Measurements from ENCODE around the gene UXS1. TPM values are rescaled to one million over a fixed set of nuclear protein-coding genes. Genes with fewer than 3 reads are reported as not detected.

UXS1 gene
- total RNA-seq, 4 donors from 2014 or later = 23.5 to 40.4 (median 33.1) TPM

DNA sequence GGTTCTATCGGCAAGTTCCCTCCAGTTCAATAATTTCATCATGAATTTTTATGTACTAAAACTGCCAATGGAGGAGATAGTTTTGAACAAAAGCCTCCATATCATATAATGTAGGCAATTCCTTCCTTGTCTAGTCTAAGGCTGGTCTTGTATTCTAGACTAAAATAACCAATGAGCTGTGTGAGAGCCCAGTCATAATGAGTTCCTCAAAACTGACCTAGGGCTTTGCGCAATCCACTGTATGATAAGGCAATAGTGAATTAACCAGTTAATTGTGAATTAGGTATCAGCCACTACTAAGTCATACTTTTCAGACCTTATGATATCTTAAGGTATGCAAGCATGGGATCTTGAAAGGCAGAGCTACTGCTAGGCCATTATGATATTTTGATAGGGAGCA is 7.6 kb upstream of the UXS1 start:
- Histone ChIP-seq H3K4me3 (no peak overlapping the region), H3K9me3 (no peaks in the 10 kb centered on the region), H3K4me1 (peaks cover 0 to 4% (median 0%) of the 10 kb centered on the region in 3 donors), H3K36me3 (no peaks in the 10 kb centered on the region), H3K27me3 (no peaks in the 10 kb centered on the region), H3K27ac (no peak overlapping the region)
- DNase-seq = no peak
- WGBS, 2 donors = 62 to 75% methylated on average over 2 of the region's 2 CpGs
- no peak for TF ChIP-seq POLR2A (IDR thresholded peaks at IDR 0.05)
- TF ChIP-seq, protein P1, sequence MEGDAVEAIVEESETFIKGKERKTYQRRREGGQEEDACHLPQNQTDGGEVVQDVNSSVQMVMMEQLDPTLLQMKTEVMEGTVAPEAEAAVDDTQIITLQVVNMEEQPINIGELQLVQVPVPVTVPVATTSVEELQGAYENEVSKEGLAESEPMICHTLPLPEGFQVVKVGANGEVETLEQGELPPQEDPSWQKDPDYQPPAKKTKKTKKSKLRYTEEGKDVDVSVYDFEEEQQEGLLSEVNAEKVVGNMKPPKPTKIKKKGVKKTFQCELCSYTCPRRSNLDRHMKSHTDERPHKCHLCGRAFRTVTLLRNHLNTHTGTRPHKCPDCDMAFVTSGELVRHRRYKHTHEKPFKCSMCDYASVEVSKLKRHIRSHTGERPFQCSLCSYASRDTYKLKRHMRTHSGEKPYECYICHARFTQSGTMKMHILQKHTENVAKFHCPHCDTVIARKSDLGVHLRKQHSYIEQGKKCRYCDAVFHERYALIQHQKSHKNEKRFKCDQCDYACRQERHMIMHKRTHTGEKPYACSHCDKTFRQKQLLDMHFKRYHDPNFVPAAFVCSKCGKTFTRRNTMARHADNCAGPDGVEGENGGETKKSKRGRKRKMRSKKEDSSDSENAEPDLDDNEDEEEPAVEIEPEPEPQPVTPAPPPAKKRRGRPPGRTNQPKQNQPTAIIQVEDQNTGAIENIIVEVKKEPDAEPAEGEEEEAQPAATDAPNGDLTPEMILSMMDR (IDR thresholded peaks at IDR 0.05) = no peak
- intact Hi-C loops (cut with DNase I) = no loop called here

DNA sequence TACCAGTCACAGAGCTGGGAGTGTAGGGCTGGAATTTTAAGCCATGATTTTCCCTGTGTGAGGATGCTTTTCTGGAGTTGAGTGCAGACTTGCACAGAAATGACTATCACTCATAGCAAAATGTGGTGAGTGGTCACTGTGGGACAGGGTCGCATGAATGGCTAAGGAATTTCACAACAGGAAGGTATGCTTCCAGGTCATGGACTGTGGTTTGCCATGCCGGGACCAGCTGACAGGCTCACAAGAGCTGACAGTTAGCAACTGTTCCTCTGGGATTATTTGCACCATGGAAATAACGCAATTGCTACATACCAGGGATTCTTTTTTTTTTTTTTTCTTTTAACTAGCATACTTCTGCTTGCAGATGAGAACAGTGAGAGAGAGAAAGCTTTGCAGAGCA is 3.8 kb upstream of the UXS1 start:
- 13 to 38% methylated on average over 3 of the region's 3 CpGs for WGBS, 2 donors
- DNase-seq = no peak
- Histone ChIP-seq H3K36me3 (no peaks in the 10 kb centered on the region), H3K4me1 (peaks cover 0 to 21% (median 6%) of the 10 kb centered on the region in 3 donors), H3K27ac (no peak overlapping the region), H3K4me3 (no peak overlapping the region), H3K9me3 (no peaks in the 10 kb centered on the region), H3K27me3 (peaks cover 0 to 7% (median 0%) of the 10 kb centered on the region in 4 donors)
- TF ChIP-seq, protein P1 (IDR thresholded peaks at IDR 0.05) = no peak
- no peak for TF ChIP-seq POLR2A (IDR thresholded peaks at IDR 0.05)
- intact Hi-C loops (cut with DNase I) = no loop called here

DNA sequence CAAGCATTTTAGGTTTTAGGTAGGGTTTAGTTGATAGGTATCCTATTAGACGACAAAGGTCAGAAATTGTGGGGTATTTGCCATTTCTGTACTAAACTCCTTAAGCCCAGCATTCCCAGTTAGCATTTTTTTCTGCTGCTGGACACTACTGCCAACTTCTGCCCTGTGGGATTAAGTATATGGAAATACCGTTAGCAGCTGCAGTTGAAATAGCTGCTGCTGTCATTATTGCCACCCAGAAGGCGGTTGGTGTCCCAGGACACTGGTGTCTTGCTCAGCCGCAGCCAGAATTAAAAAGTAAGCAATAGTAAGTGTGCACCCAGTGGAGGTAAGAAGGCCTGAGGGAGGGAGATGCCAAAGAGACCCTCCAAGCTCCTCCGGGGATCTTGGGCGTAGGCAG is 1.9 kb upstream of the UXS1 start:
- Histone ChIP-seq H3K9me3 (no peaks in the 10 kb centered on the region), H3K4me1 (peaks cover 0 to 40% (median 15%) of the 10 kb centered on the region in 3 donors), H3K27me3 (peaks cover 0 to 7% (median 0%) of the 10 kb centered on the region in 4 donors), H3K27ac (peak overlapping the region in 1 of 4 donors; percentile 94), H3K4me3 (no peak overlapping the region), H3K36me3 (no peaks in the 10 kb centered on the region)
- intact Hi-C loops (cut with DNase I) = no loop called here
- 66 to 76% methylated on average over 6 of the region's 6 CpGs for WGBS, 2 donors
- DNase-seq = no peak
- no peak for TF ChIP-seq POLR2A (IDR thresholded peaks at IDR 0.05)
- TF ChIP-seq, protein P1 (IDR thresholded peaks at IDR 0.05) = no peak

DNA sequence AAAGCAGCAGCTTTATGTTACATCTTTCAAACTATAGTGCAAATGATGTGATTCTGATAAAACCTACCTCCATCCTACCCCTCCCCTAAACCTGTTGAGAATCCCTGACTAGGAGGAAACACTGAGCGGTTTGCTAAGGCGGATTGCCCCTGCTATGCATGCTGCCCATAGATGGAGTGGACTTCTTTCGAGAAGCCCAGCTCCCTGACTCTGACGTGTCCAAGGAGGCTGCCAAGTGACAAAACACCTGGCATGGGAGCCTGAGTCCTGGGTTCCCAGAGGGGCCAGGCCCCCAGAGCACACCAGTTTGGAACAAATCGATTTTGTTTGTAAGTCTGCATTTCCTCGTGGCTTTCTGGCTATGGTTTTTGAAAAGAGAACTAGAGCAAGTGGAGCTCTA is 1.4 kb upstream of the UXS1 start:
- WGBS, 2 donors = 64 to 82% methylated on average over 3 to 6 of the region's 6 CpGs
- DNase-seq = no peak
- TF ChIP-seq, protein P1 (IDR thresholded peaks at IDR 0.05) = no peak
- no peak for TF ChIP-seq POLR2A (IDR thresholded peaks at IDR 0.05)
- Histone ChIP-seq H3K4me1 (peaks cover 0 to 45% (median 15%) of the 10 kb centered on the region in 3 donors), H3K27ac (peak overlapping the region in 1 of 4 donors; percentile 94), H3K36me3 (no peaks in the 10 kb centered on the region), H3K9me3 (no peaks in the 10 kb centered on the region), H3K4me3 (no peak overlapping the region), H3K27me3 (peaks cover 0 to 7% (median 0%) of the 10 kb centered on the region in 4 donors)
- intact Hi-C loops (cut with DNase I) = no loop called here

DNA sequence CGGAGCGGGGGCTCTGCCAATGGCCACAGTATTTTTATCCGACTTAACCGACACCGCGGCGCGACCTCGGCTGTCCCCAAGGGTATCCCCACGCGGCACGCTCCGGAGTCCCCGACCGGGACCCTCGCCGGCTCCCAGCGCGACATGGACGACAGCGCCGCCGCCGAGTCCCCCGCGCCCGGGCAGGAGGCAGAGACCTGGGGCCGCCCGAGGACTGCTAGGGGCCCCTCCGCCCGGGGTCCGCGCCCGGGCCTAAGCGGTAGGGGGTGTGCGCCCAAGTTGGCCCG is 468 bp downstream of the UXS1 start:
- DNase-seq = no peak
- 0% methylated on average over 2 of the region's 37 CpGs; no CpG with 5 or more reads in 1 of the 2 donors for WGBS, 2 donors

More for the DNA sequence above, 468 bp downstream of the UXS1 start:
- Histone ChIP-seq H3K4me1 (peaks cover 0 to 61% (median 15%) of the 10 kb centered on the region in 3 donors), H3K9me3 (no peaks in the 10 kb centered on the region), H3K36me3 (no peaks in the 10 kb centered on the region), H3K27ac (peak overlapping the region; percentile 85 to 94 (median 91)), H3K27me3 (peaks cover 0 to 7% (median 0%) of the 10 kb centered on the region in 4 donors), H3K4me3 (peak overlapping the region; percentile 69 to 99 (median 93))
- intact Hi-C loops (cut with DNase I) = no loop called here
- TF ChIP-seq POLR2A (IDR thresholded peaks at IDR 0.05) = no peak
- TF ChIP-seq, protein P1 (IDR thresholded peaks at IDR 0.05) = no peak
